ENCODE results near the gene CHMP5. TPM values are rescaled to one million over a fixed set of nuclear protein-coding genes. Genes with fewer than 3 reads are reported as not detected.

Gene CHMP5
- total RNA-seq: 27.4 and 28.1 TPM in 2 replicates

DNA sequence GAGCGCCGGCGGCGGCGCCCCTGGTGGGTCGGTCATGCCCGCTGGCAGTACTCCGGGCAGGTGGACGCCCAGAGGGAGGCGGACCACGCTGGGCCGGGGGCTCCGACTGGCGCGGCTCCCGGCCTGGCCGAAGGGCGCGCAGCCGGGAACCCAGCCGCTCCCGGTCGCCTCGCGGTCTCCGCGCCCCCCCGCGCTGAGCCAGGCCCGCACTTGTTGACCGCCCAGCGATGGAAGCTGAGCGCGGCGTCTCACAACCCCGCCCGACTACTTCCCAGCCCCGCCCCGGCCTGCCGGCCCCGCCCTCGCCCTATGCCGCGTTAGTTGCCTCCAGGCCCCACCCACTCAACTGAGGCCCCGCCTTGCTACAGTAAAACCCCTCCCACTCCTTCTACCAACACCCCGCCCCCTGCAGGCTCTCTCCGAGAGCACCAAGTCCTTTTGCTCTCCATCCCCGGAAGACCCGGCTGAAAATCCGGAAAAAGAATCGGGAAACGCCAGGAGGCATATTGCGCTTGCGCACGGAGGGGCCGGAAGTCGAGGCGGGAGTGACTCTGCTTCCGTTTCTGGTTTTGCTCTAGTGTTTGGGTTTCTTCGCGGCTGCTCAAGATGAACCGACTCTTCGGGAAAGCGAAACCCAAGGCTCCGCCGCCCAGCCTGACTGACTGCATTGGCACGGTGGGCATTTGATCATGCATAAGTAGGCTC lies at the start of gene CHMP5, which contains the start of gene BAG1:
CHMP5 (plus strand) TSS at position 577 of the 705 bp plus-strand sequence; CDS start at position 607, 30 bp downstream.
BAG1 (minus strand) TSS at position 236 of the 705 bp plus-strand sequence.
- intact Hi-C loops (cut with micrococcal nuclease): loop anchor here (1.0 kb wide), 9 partner anchors 26 to 263 kb away; partner anchors contain the start of genes APTX, B4GALT1, DNAJA1 and NFX1
- Mint-ChIP-seq H3K4me1 (peaks cover 39% of the 10 kb centered on the region), H3K36me3 (ENCODE audit: low read depth) (peaks cover 63% of the 10 kb centered on the region), H3K4me3 (peak within 1 kb of the TSS; percentile 93), H3K27ac (peak within 1 kb of the TSS; percentile 97), H3K27me3 (no peaks in the 10 kb centered on the region), H3K9me3 (no peaks in the 10 kb centered on the region)
- ATAC-seq (ENCODE audit: low read depth) (peak; percentile 98), DNase-seq (peak; percentile 99)
- POLR2A ChIA-PET: interaction anchor here (0.5 to 2.2 kb wide), 14 partner anchors 9 to 743 kb away, joined by 3 to 21 read pairs (median 4); partner anchors contain the start of genes B4GALT1, DNAJA1, NFX1 and NOL6
- CTCF ChIA-PET: interaction anchor here (1.1 to 1.2 kb wide), 2 partner anchors 22 to 26 kb away, joined by 3 read pairs; partner anchors contain the start of gene NFX1
- TF ChIP-seq, protein P1, sequence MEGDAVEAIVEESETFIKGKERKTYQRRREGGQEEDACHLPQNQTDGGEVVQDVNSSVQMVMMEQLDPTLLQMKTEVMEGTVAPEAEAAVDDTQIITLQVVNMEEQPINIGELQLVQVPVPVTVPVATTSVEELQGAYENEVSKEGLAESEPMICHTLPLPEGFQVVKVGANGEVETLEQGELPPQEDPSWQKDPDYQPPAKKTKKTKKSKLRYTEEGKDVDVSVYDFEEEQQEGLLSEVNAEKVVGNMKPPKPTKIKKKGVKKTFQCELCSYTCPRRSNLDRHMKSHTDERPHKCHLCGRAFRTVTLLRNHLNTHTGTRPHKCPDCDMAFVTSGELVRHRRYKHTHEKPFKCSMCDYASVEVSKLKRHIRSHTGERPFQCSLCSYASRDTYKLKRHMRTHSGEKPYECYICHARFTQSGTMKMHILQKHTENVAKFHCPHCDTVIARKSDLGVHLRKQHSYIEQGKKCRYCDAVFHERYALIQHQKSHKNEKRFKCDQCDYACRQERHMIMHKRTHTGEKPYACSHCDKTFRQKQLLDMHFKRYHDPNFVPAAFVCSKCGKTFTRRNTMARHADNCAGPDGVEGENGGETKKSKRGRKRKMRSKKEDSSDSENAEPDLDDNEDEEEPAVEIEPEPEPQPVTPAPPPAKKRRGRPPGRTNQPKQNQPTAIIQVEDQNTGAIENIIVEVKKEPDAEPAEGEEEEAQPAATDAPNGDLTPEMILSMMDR (IDR thresholded peaks at IDR 0.05): no peak

DNA sequence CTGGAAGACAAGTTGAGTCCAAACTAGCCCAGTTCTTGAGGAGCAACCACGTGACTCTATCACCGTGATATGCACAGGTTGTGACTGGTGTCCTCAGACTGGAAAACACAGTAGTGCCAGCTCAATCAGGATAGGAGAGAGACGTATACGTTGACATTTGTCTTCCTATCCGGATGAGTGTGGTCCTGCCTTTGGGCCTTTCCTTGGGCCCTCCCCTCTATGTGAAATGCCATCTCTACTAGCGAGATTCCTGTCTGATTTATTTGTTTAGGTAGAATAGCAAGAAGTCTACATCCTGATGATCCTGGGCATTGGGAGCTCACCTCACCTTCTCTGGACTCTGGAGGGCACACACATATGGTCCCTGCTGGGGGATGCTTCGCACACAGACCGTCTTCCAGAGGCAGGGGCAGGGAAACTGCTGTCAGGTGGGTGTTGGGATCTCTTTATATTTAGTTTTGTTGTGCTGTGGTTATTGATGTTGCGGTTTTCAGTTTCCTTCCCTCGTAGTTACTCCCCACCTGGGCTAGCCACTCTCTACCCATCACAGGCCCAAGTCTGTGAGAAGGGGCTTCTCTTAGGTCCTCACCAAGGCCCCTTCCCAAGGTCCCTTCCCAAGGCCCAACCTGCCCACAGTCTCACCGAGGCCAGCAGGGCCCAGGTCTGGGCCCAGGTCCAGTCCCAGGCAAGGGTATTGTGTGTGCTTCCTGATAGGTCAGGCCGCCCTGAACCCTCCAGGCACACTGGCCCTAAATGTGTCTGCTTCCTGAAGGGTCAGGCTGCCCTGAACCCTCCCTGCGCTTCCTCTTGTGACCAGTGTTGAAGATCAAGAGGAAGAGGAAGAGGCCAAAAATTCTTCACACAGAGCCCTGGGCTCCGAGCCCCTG lies 43.9 kb upstream of the CHMP5 start:
- Mint-ChIP-seq H3K9me3 (no peaks in the 10 kb centered on the region), H3K4me1 (peaks cover 33% of the 10 kb centered on the region), H3K4me3 (no peak overlapping the region), H3K27ac (no peak overlapping the region), H3K27me3 (no peaks in the 10 kb centered on the region), H3K36me3 (ENCODE audit: low read depth) (no peaks in the 10 kb centered on the region)
- intact Hi-C loops (cut with micrococcal nuclease): no loop called here
- DNase-seq: no peak
- ATAC-seq (ENCODE audit: low read depth): no peak
- TF ChIP-seq, protein P1 (IDR thresholded peaks at IDR 0.05): no peak
- POLR2A ChIA-PET: no interaction called here
- CTCF ChIA-PET: no interaction called here

- H3K27me3 Mint-ChIP-seq: no peaks in the 10 kb centered on the region
- peaks cover 39% of the 10 kb centered on the region for H3K4me1 Mint-ChIP-seq
- CTCF ChIA-PET: no interaction called here
- intact Hi-C loops (cut with micrococcal nuclease): no loop called here
- TF ChIP-seq, protein P1 (IDR thresholded peaks at IDR 0.05): no peak
- DNase-seq: no peak
- no peak for ATAC-seq (ENCODE audit: low read depth)
- H3K4me3 Mint-ChIP-seq: no peak overlapping the region
- H3K9me3 Mint-ChIP-seq: no peaks in the 10 kb centered on the region
- POLR2A ChIA-PET: interaction anchor here (1.3 kb wide), 1 partner anchor 19 kb away, joined by 3 read pairs; no protein-coding TSS in a partner anchor
- H3K27ac Mint-ChIP-seq: no peak overlapping the region
- H3K36me3 Mint-ChIP-seq (ENCODE audit: low read depth): no peaks in the 10 kb centered on the region
These were observed 43.3 kb upstream of the CHMP5 start for GRCh38 chr9:33221568-33221884.

GRCh38 chr9:33222031-33222430 lies 42.8 kb upstream of the CHMP5 start:
- ChIA-PET POLR2A (interaction anchor here (1.3 kb wide), 1 partner anchor 20 kb away, joined by 3 read pairs; no protein-coding TSS in a partner anchor), CTCF (interaction anchor here (1.0 kb wide), 1 partner anchor 51 kb away, joined by 5 read pairs; no protein-coding TSS in a partner anchor)
- no peak overlapping the region for H3K4me3 Mint-ChIP-seq
- intact Hi-C loops (cut with micrococcal nuclease): loop anchor here (2.0 kb wide), 1 partner anchor 17 kb away; no protein-coding TSS in a partner anchor
- no peak for ATAC-seq (ENCODE audit: low read depth)
- no peak for DNase-seq
- H3K9me3 Mint-ChIP-seq: no peaks in the 10 kb centered on the region
- H3K4me1 Mint-ChIP-seq: peaks cover 45% of the 10 kb centered on the region
- no peaks in the 10 kb centered on the region for H3K27me3 Mint-ChIP-seq
- H3K36me3 Mint-ChIP-seq (ENCODE audit: low read depth): no peaks in the 10 kb centered on the region
- H3K27ac Mint-ChIP-seq: no peak overlapping the region
- TF ChIP-seq, protein P1 (IDR thresholded peaks at IDR 0.05): no peak

Data from activated B cell treated with CpG ODN at 0.5 μM for 24 hours (primary cell).